Immature natural killer cell (primary cell): ENCODE data around the gene IGF1R. TPM values are rescaled to one million over a fixed set of nuclear protein-coding genes. Genes with fewer than 3 reads are reported as not detected.
A peak's percentile ranks its signal among the peaks of the same experiment; 100 is the strongest.

Experiments
- DNase-seq, 3 donors: peaks; one replicate each; pipeline ENCODE4 v3.0.0; 2022; ENCODE audit warnings: mixed read lengths in 1 of 3
- H3K27ac Mint-ChIP-seq, 6 donors: one replicate each; pipeline ENCODE4 v1.8.0; 2020; ENCODE audit warnings: mixed read lengths in 6 of 6, mild to moderate bottlenecking in 5 of 6, inconsistent platforms in 4 of 6, moderate library complexity in 3 of 6
- H3K27me3 Mint-ChIP-seq, 3 donors: one replicate each; pipeline ENCODE4 v1.8.0; 2020 to 2021; ENCODE audit warnings: low read depth in 3 of 3, mild to moderate bottlenecking in 3 of 3, mixed read lengths in 3 of 3, moderate library complexity in 3 of 3, inconsistent platforms in 1 of 3
- H3K36me3 Mint-ChIP-seq, 3 donors: one replicate each; pipeline ENCODE4 v1.8.0; 2020; ENCODE audit warnings: mixed read lengths in 3 of 3, inconsistent platforms in 2 of 3, mild to moderate bottlenecking in 2 of 3
- H3K4me1 Mint-ChIP-seq, 2 donors: one replicate each; pipeline ENCODE4 v1.8.0; 2020; ENCODE audit warnings: inconsistent platforms in 2 of 2, mild to moderate bottlenecking in 2 of 2, mixed read lengths in 2 of 2, moderate library complexity in 1 of 2
- H3K4me3 Mint-ChIP-seq, 5 donors: one replicate each; pipeline ENCODE4 v1.8.0; 2020; ENCODE audit warnings: mild to moderate bottlenecking in 5 of 5, mixed read lengths in 5 of 5, inconsistent platforms in 3 of 5, moderate library complexity in 3 of 5
- H3K9me3 Mint-ChIP-seq, 6 donors: one replicate each; pipeline ENCODE4 v1.8.0; 2020; ENCODE audit warnings: mild to moderate bottlenecking in 6 of 6, mixed read lengths in 6 of 6, inconsistent platforms in 4 of 6, moderate library complexity in 3 of 6
- polyA plus RNA-seq, 3 donors: library from polyadenylated mRNA; unstranded; fragments of 300-500 nt; fragmentation: Illumina TruSeq; gene quantifications; one replicate each; pipeline ENCODE4 v1.2.3, GENCODE V29; 2021

IGF1R gene
- polyA plus RNA-seq, 3 donors from 2014 or later, result 1.4 to 4.7 (median 1.4) TPM

DNA sequence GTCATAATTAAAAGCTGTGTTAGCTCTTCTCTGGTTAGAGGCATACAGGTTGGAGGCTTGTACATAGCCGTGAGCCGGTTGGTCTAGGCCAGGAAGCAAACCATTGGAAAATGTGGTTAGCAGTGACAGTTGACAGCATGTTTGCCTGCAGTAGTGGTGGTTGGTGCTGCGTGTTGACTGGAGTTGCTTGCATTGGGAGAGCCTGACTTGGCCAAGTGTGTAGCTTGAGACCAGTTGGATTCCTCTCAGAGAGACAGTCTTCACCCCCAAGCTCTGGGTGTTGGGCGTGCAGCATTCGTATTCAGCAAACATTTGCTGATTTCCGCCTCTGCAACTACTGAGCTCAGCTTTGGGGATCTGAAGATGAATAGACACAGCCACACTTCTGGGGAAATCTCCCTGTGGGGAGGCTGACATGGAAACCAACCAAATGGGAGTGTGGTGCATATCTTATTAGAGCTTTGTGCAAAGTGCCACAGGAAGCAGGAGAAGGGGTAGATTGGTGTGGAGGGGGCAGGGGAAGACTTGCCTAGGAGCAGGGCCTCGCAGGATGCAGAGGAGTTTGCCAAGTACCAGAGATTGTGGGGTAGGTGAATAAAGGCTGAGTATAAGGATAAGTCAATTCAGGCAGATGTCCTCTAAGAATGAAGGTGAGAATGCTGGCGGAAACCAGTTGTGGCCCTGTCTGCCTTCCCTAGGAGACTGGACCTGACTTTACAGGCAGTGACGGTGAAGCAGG, 83.5 kb downstream of the IGF1R start:
- no peaks in the 10 kb centered on the region for H3K36me3 Mint-ChIP-seq
- no peak overlapping the region for H3K27ac Mint-ChIP-seq
- no peak for DNase-seq
- H3K27me3 Mint-ChIP-seq, result no peaks in the 10 kb centered on the region
- peaks cover 25 to 36% of the 10 kb centered on the region in 2 donors for H3K4me1 Mint-ChIP-seq
- no peak overlapping the region for H3K4me3 Mint-ChIP-seq
- no peaks in the 10 kb centered on the region for H3K9me3 Mint-ChIP-seq

GRCh38 chr15:98733098-98733497, 84.8 kb downstream of the IGF1R start:
- H3K9me3 Mint-ChIP-seq, result no peaks in the 10 kb centered on the region
- no peak overlapping the region for H3K4me3 Mint-ChIP-seq
- no peak overlapping the region for H3K27ac Mint-ChIP-seq
- H3K27me3 Mint-ChIP-seq, result no peaks in the 10 kb centered on the region
- H3K4me1 Mint-ChIP-seq, result peaks cover 29 to 35% of the 10 kb centered on the region in 2 donors
- no peaks in the 10 kb centered on the region for H3K36me3 Mint-ChIP-seq
- no peak for DNase-seq

GRCh38 chr15:98734466-98735199, 86.3 kb downstream of the IGF1R start:
- H3K4me1 Mint-ChIP-seq, result peaks cover 42 to 51% of the 10 kb centered on the region in 2 donors
- H3K4me3 Mint-ChIP-seq, result peak overlapping the region in 3 of 5 donors; percentile 22 to 68 (median 28)
- H3K9me3 Mint-ChIP-seq, result no peaks in the 10 kb centered on the region
- DNase-seq, result no peak
- no peaks in the 10 kb centered on the region for H3K36me3 Mint-ChIP-seq
- H3K27me3 Mint-ChIP-seq, result no peaks in the 10 kb centered on the region
- H3K27ac Mint-ChIP-seq, result peak overlapping the region in 4 of 6 donors; percentile 13 to 57 (median 46)

GRCh38 chr15:98735304-98735703, 87.0 kb downstream of the IGF1R start:
- Mint-ChIP-seq H3K27ac (peak overlapping the region in 3 of 6 donors; percentile 13 to 57 (median 56)), H3K27me3 (no peaks in the 10 kb centered on the region), H3K36me3 (no peaks in the 10 kb centered on the region), H3K4me3 (no peak overlapping the region), H3K9me3 (no peaks in the 10 kb centered on the region), H3K4me1 (peaks cover 49 to 57% of the 10 kb centered on the region in 2 donors)
- DNase-seq, result no peak

DNA sequence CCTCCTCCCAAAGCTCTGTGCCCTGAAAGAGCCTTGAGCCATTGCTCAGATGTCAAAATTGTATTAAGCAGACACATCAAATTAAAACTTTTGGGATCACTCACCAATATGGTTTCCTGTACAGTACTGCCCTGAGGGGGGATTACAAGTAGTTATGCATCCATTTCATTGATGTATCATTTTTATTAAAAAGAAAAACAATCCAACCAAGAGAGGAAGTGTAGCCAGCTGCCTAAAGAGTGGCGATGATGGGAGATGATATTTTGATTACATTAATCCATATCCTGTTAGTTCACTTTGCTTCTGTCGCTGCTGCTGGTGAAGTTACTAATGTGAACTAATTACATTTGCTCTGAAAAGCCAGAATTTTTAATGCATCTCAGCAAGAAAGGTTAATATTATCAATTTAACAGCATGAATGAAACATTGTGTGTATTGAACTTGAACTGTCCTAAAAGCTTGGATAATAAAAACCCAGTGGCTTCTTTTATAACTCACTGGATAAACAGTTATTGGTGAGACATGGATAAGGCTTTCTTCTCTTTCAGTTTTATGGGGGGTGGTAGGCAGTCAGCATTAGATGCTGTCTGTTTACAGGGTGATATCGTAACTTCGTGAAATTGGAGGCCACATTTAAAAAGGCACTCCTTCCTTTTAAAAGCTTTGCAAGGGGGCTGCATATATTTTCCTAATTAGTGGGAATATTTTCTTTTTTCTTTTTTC, 87.7 kb downstream of the IGF1R start:
- no peaks in the 10 kb centered on the region for H3K36me3 Mint-ChIP-seq
- peaks cover 51 to 65% of the 10 kb centered on the region in 2 donors for H3K4me1 Mint-ChIP-seq
- no peaks in the 10 kb centered on the region for H3K9me3 Mint-ChIP-seq
- H3K27ac Mint-ChIP-seq, result peak overlapping the region in 3 of 6 donors; percentile 38 to 57 (median 42)
- no peak for DNase-seq
- no peaks in the 10 kb centered on the region for H3K27me3 Mint-ChIP-seq
- H3K4me3 Mint-ChIP-seq, result no peak overlapping the region

DNA sequence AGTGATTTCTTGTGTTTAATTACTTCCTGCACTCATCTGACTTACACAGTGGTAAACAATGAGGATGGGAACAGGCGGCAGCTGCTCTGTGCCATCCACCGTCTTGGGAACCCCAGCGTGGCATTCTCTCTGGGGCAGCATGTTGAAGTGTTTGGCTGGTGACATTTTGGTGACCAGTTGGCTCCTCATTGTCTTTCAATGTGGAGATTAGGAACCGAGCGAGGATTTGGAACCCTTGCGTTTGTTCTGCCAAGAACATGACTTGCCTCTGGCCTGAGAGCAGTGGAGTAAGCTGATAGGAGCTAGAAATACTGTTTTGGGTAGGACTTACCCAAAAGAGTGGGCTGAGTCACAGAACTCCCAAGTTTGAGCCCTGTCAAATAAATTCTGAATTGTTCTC, 88.8 kb downstream of the IGF1R start:
- H3K4me3 Mint-ChIP-seq, result no peak overlapping the region
- H3K27me3 Mint-ChIP-seq, result no peaks in the 10 kb centered on the region
- no peaks in the 10 kb centered on the region for H3K36me3 Mint-ChIP-seq
- no peaks in the 10 kb centered on the region for H3K9me3 Mint-ChIP-seq
- peaks cover 52 to 76% of the 10 kb centered on the region in 2 donors for H3K4me1 Mint-ChIP-seq
- H3K27ac Mint-ChIP-seq, result no peak overlapping the region
- DNase-seq, result no peak

GRCh38 chr15:98737721-98738120, 89.4 kb downstream of the IGF1R start:
- no peaks in the 10 kb centered on the region for H3K9me3 Mint-ChIP-seq
- H3K27me3 Mint-ChIP-seq, result no peaks in the 10 kb centered on the region
- peaks cover 52 to 77% of the 10 kb centered on the region in 2 donors for H3K4me1 Mint-ChIP-seq
- DNase-seq, result no peak
- no peaks in the 10 kb centered on the region for H3K36me3 Mint-ChIP-seq
- H3K4me3 Mint-ChIP-seq, result no peak overlapping the region
- peak overlapping the region in 1 of 6 donors; percentile 17 for H3K27ac Mint-ChIP-seq

GRCh38 chr15:98738689-98739401, 90.5 kb downstream of the IGF1R start:
- H3K27ac Mint-ChIP-seq, result peak overlapping the region in 4 of 6 donors; percentile 25 to 60 (median 38)

GRCh38 chr15:98740295-98740694, 92.0 kb downstream of the IGF1R start:
- no peak overlapping the region for H3K4me3 Mint-ChIP-seq
- peak overlapping the region in 1 of 6 donors; percentile 41 for H3K27ac Mint-ChIP-seq
- no peaks in the 10 kb centered on the region for H3K36me3 Mint-ChIP-seq
- H3K27me3 Mint-ChIP-seq, result no peaks in the 10 kb centered on the region
- H3K9me3 Mint-ChIP-seq, result no peaks in the 10 kb centered on the region
- H3K4me1 Mint-ChIP-seq, result peaks cover 53 to 80% of the 10 kb centered on the region in 2 donors
- DNase-seq, result no peak

More at GRCh38 chr15:98738689-98739401, 90.5 kb downstream of the IGF1R start:
- Mint-ChIP-seq H3K36me3 (no peaks in the 10 kb centered on the region), H3K4me3 (peak overlapping the region in 2 of 5 donors; percentile 1 to 39), H3K9me3 (no peaks in the 10 kb centered on the region), H3K4me1 (peaks cover 51 to 80% of the 10 kb centered on the region in 2 donors), H3K27me3 (no peaks in the 10 kb centered on the region)
- no peak for DNase-seq

DNA sequence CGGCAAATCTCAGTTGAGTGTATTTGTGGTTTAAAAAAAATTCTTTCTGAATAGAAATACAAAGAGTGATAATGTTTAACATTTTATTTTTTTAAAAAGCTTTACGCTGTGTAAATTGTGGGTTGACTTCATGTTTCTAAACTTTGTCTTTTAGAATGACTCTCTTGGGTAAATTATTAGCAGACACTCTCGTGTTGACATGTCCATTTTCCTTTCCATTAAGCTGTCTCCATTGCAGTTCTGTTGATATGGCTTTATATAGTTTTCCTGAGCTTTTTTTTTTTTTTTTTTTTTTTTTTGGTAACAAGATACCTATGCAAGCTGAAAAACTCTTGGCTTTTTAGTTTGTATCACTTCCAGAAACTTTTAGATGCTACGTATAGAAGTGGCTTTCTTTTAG, 92.6 kb downstream of the IGF1R start:
- Mint-ChIP-seq H3K4me3 (no peak overlapping the region), H3K9me3 (no peaks in the 10 kb centered on the region), H3K4me1 (peaks cover 54 to 80% of the 10 kb centered on the region in 2 donors), H3K27me3 (no peaks in the 10 kb centered on the region), H3K36me3 (no peaks in the 10 kb centered on the region), H3K27ac (no peak overlapping the region)
- no peak for DNase-seq

DNA sequence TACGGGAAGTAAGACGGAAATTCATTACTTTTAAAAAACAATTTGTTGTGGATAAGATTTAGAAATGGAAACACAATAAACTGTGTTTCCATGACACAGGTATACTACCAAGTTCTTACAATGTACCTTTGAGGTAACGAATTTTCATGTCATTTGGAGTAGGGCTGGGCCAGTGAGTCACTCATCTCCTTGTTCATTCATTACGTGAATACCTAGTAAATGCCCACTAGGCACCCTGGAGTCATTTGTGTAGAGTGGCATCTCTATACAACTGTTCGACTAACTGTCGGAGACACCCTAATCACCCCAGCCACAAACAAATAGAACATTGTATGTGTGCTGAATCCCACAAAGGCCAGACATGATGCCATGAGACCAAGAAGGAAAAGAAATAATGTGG, 94.8 kb downstream of the IGF1R start:
- no peaks in the 10 kb centered on the region for H3K27me3 Mint-ChIP-seq
- no peaks in the 10 kb centered on the region for H3K36me3 Mint-ChIP-seq
- peaks cover 56 to 80% of the 10 kb centered on the region in 2 donors for H3K4me1 Mint-ChIP-seq

DNA sequence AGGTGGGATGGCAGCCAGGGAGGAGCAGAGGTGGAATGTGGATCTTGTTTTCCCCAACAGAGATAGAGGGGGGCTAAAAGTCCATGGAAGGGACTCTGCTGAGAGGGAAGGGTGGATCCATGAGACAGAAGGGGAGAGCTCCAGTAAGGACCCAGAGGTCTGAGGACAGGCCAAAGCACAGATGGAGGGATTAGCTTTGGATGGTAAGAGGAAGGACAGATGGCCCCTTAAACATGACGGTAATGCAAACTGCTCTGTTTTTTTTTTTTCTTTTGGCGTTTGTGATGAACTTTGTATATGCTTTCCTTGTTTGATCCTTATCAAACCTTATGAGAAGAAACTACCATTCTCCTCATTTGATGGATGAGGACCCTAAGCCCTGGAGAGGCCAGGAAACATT, 96.2 kb downstream of the IGF1R start:
- Mint-ChIP-seq H3K4me1 (peaks cover 43 to 67% of the 10 kb centered on the region in 2 donors), H3K9me3 (no peaks in the 10 kb centered on the region), H3K27ac (peak overlapping the region in 1 of 6 donors; percentile 4), H3K27me3 (no peaks in the 10 kb centered on the region), H3K4me3 (no peak overlapping the region), H3K36me3 (no peaks in the 10 kb centered on the region)
- no peak for DNase-seq

More for the DNA sequence above, 94.8 kb downstream of the IGF1R start:
- DNase-seq, result no peak
- Mint-ChIP-seq H3K27ac (no peak overlapping the region), H3K9me3 (no peaks in the 10 kb centered on the region), H3K4me3 (no peak overlapping the region)

- no peak for DNase-seq
- Mint-ChIP-seq H3K4me1 (peaks cover 36 to 60% of the 10 kb centered on the region in 2 donors), H3K4me3 (no peak overlapping the region), H3K9me3 (no peaks in the 10 kb centered on the region), H3K27me3 (peaks cover 0 to 1% (median 0%) of the 10 kb centered on the region in 3 donors), H3K27ac (no peak overlapping the region), H3K36me3 (no peaks in the 10 kb centered on the region)
Observed at GRCh38 chr15:98745179-98745578, 96.8 kb downstream of the IGF1R start.
